Measurements from ENCODE around the gene LHFPL3. TPM values are rescaled to one million over a fixed set of nuclear protein-coding genes. Genes with fewer than 3 reads are reported as not detected.

Gene LHFPL3
- total and polyA plus RNA-seq, 2 donors (not counting 3 experiments of a cell fraction or from before 2014, with no cell fraction given): not detected

- Histone ChIP-seq H3K4me2 (ENCODE audit: insufficient read depth, low read length) (no peak overlapping the region), H4K20me1 (replicated peaks; ENCODE audit: control insufficient read depth, extremely low read depth, insufficient read depth, low read length) (no peaks in the 10 kb centered on the region), H3K9ac (replicated peaks; ENCODE audit: extremely low read depth, insufficient read depth, low read length) (no peak overlapping the region), H3K4me3 (replicated peaks in 1 of 3; ENCODE audit: insufficient read depth in 1 of 3, low read depth in 1 of 3, low read length in 3 of 3) (no peak overlapping the region), H3K79me2 (ENCODE audit: control insufficient read depth, insufficient read depth, low read length) (no peaks in the 10 kb centered on the region), H3K36me3 (ENCODE audit: control insufficient read depth in 2 of 2, extremely low read depth in 1 of 2, insufficient read depth in 2 of 2, low read length in 2 of 2) (no peaks in the 10 kb centered on the region), H3K27ac (ENCODE audit: insufficient read depth, low read depth, low read length) (no peak overlapping the region), H3K9me1 (replicated peaks; ENCODE audit: control insufficient read depth, extremely low read depth, insufficient read depth, low read length) (no peaks in the 10 kb centered on the region), H3K9me3 (replicated peaks; ENCODE audit: control insufficient read depth, insufficient read depth, low read length) (no peaks in the 10 kb centered on the region), H3K4me1 (ENCODE audit: control insufficient read depth, extremely low read depth, insufficient read depth, low read length) (no peaks in the 10 kb centered on the region), H3K27me3 (ENCODE audit: control insufficient read depth in 2 of 2, insufficient read depth in 2 of 2, low read length in 2 of 2) (peaks cover 0 to 3% of the 10 kb centered on the region in 2 experiments), H2AFZ (ENCODE audit: low read depth, low read length) (no peak overlapping the region)
- intact Hi-C loops (cut with micrococcal nuclease) (no loop called here), dilution Hi-C loops (cut with MboI; ENCODE audit: extremely low pct_ligation_motif_present, low sequenced_read_pairs) (no loop called here)
- no TSS peak for BruUV-seq (replicated peaks)
- ChIA-PET CTCF (interaction anchor here (0.6 to 1.1 kb wide), 3 partner anchors 30 to 593 kb away, joined by 3 to 4 read pairs (median 3); no protein-coding TSS in a partner anchor), POLR2A (no interaction called here)
- no peak for FAIRE-seq
- TF ChIP-seq JUN (IDR thresholded peaks at IDR 0.05; ENCODE audit: borderline replicate concordance, insufficient read depth, insufficient read length, low read depth): no peak
- no peak for TF ChIP-seq CTCF (IDR thresholded peaks at IDR 0.05; ENCODE audit: extremely low read depth in 1 of 2, insufficient read depth in 1 of 2, low read depth in 1 of 2, low read length in 2 of 2)
- TF ChIP-seq GATA2 (IDR thresholded peaks at IDR 0.05; ENCODE audit: insufficient read depth, insufficient read length, low read depth, low read length): no peak
- no peak for TF ChIP-seq POLR2A (IDR thresholded peaks at IDR 0.05; ENCODE audit: low read depth, low read length)
- TF ChIP-seq MAX (IDR thresholded peaks at IDR 0.05; ENCODE audit: insufficient read depth, insufficient read length): no peak
- no peak for TF ChIP-seq FOS (IDR thresholded peaks at IDR 0.05; ENCODE audit: borderline replicate concordance, insufficient read depth, low read length)
- no peak for TF ChIP-seq POLR2AphosphoS5 (IDR thresholded peaks at IDR 0.05; ENCODE audit: insufficient read depth, low read depth, low read length)
- TF ChIP-seq EZH2 (IDR thresholded peaks at IDR 0.05; ENCODE audit: borderline replicate concordance, low read depth, low read length, severe bottlenecking): no peak
- no peak for TF ChIP-seq MYC (IDR thresholded peaks at IDR 0.05; ENCODE audit: low read depth, low read length)
- DNase-seq (ENCODE audit: low read depth, low spot score): no peak
These were observed 496.7 kb downstream of the LHFPL3 start for GRCh38 chr7:104825099-104825498.

Data from endothelial cell of umbilical vein (primary cell).